Neuron (in vitro differentiated cells): ENCODE data around the gene GPR78.

ENCODE experiments used
- H2AFZ ChIP-seq: one replicate; pipeline ENCODE4 v1.6.1; 2013; ENCODE audit warnings: low read depth, mild to moderate bottlenecking, inconsistent platforms, low read length, moderate library complexity
- H3K27me3 ChIP-seq: one replicate; pipeline ENCODE4 v1.6.1; 2013; ENCODE audit warnings: low read length; ENCODE audit not compliant: insufficient read depth
- H3K36me3 ChIP-seq: one replicate; pipeline ENCODE4 v1.6.1; 2013; ENCODE audit warnings: low read length; ENCODE audit not compliant: insufficient read depth
- H3K4me1 ChIP-seq: one replicate; pipeline ENCODE4 v1.6.1; 2013; ENCODE audit warnings: low read length; ENCODE audit not compliant: insufficient read depth
- H3K4me3 ChIP-seq: 2 replicates; pipeline ENCODE4 v1.5.1; 2013; ENCODE audit warnings: mild to moderate bottlenecking, low read length, moderate library complexity
- H3K9me3 ChIP-seq: one replicate; pipeline ENCODE4 v1.6.1; 2013; ENCODE audit warnings: low read length

GPR78 gene

DNA sequence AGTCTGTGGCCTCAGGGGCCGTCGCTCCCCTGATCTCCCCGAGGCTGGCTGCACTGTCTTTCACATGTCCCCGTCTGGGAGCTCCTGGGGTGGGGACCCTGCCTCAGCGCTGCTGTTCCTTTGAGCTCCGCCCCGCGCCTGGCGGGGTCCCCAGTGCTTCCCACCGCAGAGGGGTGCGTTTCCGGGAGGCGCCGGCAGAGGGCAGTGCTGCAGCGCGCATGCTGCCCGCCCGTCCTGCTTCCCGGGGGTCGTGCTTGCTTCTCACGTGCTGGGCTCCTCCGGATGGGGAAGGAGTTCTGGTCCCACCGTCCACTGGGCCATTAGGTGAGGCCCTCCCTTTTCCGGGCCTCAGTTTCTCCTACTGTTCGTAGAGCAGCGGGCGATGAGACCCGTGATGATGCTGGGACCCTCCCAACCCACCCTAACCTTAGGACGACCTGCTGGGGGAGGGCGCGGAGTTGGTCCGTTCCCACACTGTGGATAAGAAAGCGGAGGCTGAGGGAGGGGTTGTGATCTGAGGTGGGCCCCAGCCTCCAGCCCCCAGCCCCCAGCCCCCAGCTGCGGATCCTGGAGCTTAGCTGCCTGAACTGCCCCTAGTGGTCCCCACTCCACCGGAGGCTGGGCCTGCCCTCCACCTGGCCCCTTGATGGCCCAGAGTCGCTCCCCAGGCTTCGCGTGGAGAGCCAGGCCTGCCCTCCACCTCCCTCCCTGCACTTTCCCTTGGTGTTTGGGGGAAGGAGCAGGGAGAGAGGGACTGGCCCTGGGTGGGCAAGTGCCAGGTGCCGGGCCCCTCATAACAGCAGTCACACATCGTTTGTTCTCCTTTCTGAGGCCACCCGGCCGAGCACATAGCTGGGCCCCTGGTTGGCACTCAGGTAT is 27.6 kb downstream of the GPR78 start:
- Histone ChIP-seq H2AFZ (no peak overlapping the region), H3K9me3 (no peaks in the 10 kb centered on the region), H3K4me1 (no peaks in the 10 kb centered on the region), H3K4me3 (no peak overlapping the region), H3K27me3 (peaks cover 16% of the 10 kb centered on the region), H3K36me3 (no peaks in the 10 kb centered on the region)

GRCh38 chr4:8608714-8609391 is 28.7 kb downstream of the GPR78 start:
- Histone ChIP-seq H3K27me3 (peaks cover 19% of the 10 kb centered on the region), H3K4me1 (no peaks in the 10 kb centered on the region), H2AFZ (no peak overlapping the region), H3K9me3 (no peaks in the 10 kb centered on the region), H3K36me3 (no peaks in the 10 kb centered on the region), H3K4me3 (no peak overlapping the region)

DNA sequence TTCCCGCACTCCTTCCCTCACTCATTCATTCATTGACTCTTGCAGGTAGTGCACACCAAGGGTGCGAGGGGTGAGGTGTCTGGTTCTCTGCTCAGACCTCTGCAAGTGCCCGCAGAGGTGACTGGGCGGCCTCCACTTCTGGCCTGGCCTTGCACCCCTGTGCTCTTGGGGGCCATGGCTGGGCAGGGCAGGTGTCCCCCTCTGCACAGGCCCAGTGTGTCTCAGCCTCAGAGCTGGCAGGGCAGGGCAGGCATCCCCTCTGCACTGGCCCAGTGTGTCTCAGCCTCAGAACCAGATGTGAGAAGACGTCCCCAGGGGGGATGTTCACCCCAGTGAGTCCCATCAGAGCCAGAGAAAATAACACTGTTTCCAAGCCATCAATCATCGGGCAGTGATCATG is 29.2 kb downstream of the GPR78 start:
- Histone ChIP-seq H2AFZ (no peak overlapping the region), H3K4me1 (no peaks in the 10 kb centered on the region), H3K36me3 (no peaks in the 10 kb centered on the region), H3K27me3 (peaks cover 19% of the 10 kb centered on the region), H3K9me3 (no peaks in the 10 kb centered on the region), H3K4me3 (no peak overlapping the region)

GRCh38 chr4:8609824-8610350 is 29.7 kb downstream of the GPR78 start:
- no peaks in the 10 kb centered on the region for H3K4me1 ChIP-seq
- no peak overlapping the region for H3K4me3 ChIP-seq
- H3K36me3 ChIP-seq, result no peaks in the 10 kb centered on the region
- H3K9me3 ChIP-seq, result no peaks in the 10 kb centered on the region
- peaks cover 19% of the 10 kb centered on the region for H3K27me3 ChIP-seq
- no peak overlapping the region for H2AFZ ChIP-seq

DNA sequence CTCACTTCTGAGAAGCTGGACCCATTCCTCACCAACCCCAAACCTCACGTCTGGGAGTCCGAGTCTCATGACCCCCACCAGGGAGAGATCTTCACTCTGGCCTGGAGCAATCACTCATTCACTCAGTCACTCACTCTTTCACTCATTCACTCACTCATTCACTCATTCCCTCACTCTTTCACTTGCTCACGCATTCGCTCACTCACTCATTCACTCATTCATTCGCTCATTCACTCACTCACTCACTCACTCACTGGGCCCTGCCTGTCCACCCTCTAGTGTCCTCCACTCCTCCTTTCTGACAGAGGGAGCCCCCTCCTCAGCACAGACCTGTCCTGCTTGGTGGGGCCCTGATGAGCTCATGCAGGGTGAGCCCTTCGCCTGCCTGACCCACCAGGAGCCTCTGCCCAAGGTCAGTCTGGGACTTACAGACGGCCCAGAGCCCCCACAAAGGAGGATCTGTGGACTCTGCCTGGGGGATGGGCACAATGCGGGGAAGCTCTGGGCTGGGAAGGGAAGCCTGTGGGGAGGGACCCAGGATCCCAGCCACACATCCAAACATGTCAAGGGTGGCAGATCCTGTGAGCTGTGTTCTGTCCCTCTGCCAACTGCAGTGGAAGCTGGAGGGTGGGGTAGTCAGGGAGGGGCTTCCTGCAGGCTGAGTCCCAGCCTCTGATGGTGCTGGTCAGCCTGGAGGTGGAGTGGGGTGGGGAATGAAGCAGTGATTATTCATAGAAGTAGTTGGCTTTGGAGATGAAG is 30.8 kb downstream of the GPR78 start:
- Histone ChIP-seq H3K4me1 (no peaks in the 10 kb centered on the region), H3K36me3 (no peaks in the 10 kb centered on the region), H3K4me3 (no peak overlapping the region), H3K27me3 (peaks cover 19% of the 10 kb centered on the region), H3K9me3 (no peaks in the 10 kb centered on the region), H2AFZ (no peak overlapping the region)

- H2AFZ ChIP-seq, result no peak overlapping the region
- H3K4me3 ChIP-seq, result no peak overlapping the region
- no peaks in the 10 kb centered on the region for H3K4me1 ChIP-seq
- H3K36me3 ChIP-seq, result no peaks in the 10 kb centered on the region
- peaks cover 20% of the 10 kb centered on the region for H3K27me3 ChIP-seq
- H3K9me3 ChIP-seq, result no peaks in the 10 kb centered on the region
Observed at GRCh38 chr4:8612646-8613045, 32.5 kb downstream of the GPR78 start.

DNA sequence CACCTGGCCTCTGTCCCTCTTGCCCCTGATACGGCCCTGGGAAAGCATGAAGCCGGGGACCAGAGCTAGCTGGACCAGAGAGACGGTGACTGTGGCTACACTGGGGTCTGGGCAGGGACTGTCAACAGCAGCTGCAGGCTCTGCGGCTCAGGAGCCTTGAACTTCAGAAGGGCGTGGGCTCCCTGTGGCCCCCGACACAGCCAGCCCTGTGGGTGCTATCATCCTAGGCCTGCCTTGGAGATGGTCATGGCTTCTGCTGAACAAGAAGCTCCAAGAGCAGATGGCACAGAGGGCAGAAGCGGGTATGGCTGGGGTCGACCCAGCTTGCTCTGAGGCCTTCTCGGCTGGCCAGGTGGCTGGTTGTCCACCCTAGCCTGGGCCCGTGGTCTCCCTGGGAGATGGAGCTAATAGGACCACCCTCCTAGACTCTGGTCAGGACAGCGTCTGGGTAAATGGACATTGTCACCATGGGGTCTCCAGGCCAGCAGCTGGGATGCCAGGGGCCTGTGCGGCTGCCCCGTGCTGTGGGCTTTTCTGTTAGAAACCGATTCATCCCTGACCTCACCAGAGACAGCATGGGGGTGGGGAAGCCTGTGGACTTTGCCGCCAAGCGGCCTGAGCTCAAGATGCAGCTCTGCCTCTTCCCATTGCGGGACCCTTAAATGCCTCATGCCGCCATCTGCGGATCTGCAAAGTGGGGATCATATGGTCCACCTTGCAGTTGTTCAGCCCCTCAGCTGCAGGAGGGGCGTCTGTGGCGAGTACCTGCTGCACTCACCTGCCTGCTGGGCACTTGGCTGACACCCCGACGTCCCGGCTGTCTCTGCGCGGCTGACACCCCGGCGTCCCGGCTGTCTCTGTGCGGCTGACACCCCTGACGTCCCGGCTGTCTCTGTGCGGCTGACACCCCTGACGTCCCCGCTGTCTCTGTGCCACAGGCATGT is 33.5 kb downstream of the GPR78 start:
- H3K9me3 ChIP-seq, result no peaks in the 10 kb centered on the region
- H3K36me3 ChIP-seq, result no peaks in the 10 kb centered on the region

GRCh38 chr4:8614365-8615193 is 34.4 kb downstream of the GPR78 start:
- Histone ChIP-seq H3K27me3 (peaks cover 30% of the 10 kb centered on the region), H3K4me1 (no peaks in the 10 kb centered on the region), H2AFZ (no peak overlapping the region), H3K9me3 (no peaks in the 10 kb centered on the region), H3K36me3 (no peaks in the 10 kb centered on the region), H3K4me3 (no peak overlapping the region)

More for the DNA sequence above, 33.5 kb downstream of the GPR78 start:
- peaks cover 28% of the 10 kb centered on the region for H3K27me3 ChIP-seq
- no peak overlapping the region for H2AFZ ChIP-seq
- no peak overlapping the region for H3K4me3 ChIP-seq
- no peaks in the 10 kb centered on the region for H3K4me1 ChIP-seq

GRCh38 chr4:8615366-8615765 is 35.2 kb downstream of the GPR78 start:
- Histone ChIP-seq H2AFZ (no peak overlapping the region), H3K4me3 (no peak overlapping the region), H3K4me1 (no peaks in the 10 kb centered on the region), H3K36me3 (no peaks in the 10 kb centered on the region), H3K27me3 (peaks cover 34% of the 10 kb centered on the region), H3K9me3 (no peaks in the 10 kb centered on the region)

DNA sequence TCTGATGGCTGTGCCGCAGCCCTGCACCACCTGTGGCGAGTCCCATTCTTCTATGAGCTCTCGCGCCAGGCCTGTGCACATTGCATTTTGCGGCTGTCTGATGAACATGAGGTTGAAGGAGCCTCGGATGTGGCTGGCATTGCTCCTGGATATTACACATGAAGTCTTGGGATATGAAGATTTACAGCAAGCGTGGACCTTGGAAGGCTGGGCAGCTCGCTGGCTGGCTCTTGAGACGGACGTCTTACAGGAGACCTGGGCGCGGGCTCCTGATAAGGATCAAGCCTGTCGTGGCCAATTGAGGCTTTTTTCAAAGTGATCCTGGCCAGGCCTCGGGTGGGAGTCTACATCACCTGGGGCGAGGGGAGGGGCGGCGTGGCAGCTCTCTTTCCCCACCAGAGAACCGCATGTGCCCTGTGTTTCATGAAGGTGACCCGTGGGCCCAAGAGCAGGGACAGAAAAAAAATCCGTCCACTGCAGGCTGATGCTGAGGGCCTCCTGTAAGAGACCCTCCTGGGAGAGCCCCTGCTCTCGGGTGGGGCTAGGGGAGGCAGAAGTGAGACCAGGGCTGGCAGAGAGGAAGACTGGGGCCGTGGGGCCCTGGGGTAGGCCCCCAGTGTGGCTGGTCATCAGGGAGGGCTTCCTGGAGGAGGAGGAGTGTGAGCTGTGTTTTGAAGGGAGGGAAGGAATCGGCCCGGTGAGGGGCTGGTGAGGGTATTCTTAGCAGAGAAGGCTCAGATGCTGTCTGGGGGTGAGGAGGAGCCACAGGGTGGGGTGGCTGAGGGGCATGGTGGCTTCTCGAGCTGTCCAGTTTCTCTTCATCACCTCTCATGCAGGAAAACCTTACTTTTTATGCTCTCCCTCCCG is 36.0 kb downstream of the GPR78 start:
- Histone ChIP-seq H3K4me1 (no peaks in the 10 kb centered on the region), H3K4me3 (no peak overlapping the region), H3K36me3 (no peaks in the 10 kb centered on the region), H2AFZ (no peak overlapping the region), H3K9me3 (no peaks in the 10 kb centered on the region), H3K27me3 (peaks cover 32% of the 10 kb centered on the region)

DNA sequence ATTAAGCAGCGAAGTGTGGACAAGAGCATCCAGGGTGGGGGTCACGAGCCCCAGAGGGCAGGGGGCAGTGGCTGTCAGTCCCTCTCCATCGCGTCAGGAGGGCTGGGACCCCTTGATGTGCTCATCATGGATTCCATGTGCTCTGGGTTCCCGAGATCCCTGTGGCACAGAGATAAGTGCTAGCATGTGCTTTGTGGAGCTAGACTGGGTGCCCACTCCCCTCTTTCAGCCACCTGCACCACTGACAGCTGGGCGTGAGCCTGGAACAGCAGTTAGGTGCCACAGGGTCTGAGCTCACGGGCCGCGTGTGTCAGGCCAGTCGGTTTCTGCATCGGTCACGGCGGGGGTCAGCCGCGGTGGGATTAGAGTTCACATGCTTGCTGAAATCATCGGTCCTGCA is 36.6 kb downstream of the GPR78 start:
- H3K4me3 ChIP-seq, result no peak overlapping the region
- no peak overlapping the region for H2AFZ ChIP-seq
- no peaks in the 10 kb centered on the region for H3K9me3 ChIP-seq
- peaks cover 27% of the 10 kb centered on the region for H3K27me3 ChIP-seq
- H3K36me3 ChIP-seq, result no peaks in the 10 kb centered on the region
- H3K4me1 ChIP-seq, result no peaks in the 10 kb centered on the region
